IPS DF 6.9 (cell line): ENCODE data around the gene DNAJC18.

Source experiments
- DNase-seq: peaks from one replicate; pipeline ENCODE4 v3.0.0-alpha.2; 2013; ENCODE audit warnings: low read depth, low spot score
- H3K27ac ChIP-seq: one replicate; pipeline ENCODE4 v1.5.1; 2013; ENCODE audit warnings: low read length, control low read depth
- H3K27me3 ChIP-seq: 2 replicates; pipeline ENCODE4 v1.6.1; 2013; ENCODE audit warnings: mild to moderate bottlenecking, low read length; ENCODE audit not compliant: control insufficient read depth, insufficient read depth
- H3K36me3 ChIP-seq: 2 replicates; pipeline ENCODE4 v1.6.1; 2013; ENCODE audit warnings: low read length; ENCODE audit not compliant: control insufficient read depth, insufficient read depth
- H3K4me1 ChIP-seq: 2 replicates; pipeline ENCODE4 v1.6.1; 2013; ENCODE audit warnings: low read length; ENCODE audit not compliant: control insufficient read depth, insufficient read depth
- H3K4me3 ChIP-seq: 2 replicates; pipeline ENCODE4 v1.5.1; 2013; ENCODE audit warnings: mild to moderate bottlenecking, low read length
- H3K9me3 ChIP-seq: 2 replicates; pipeline ENCODE4 v1.6.1; 2013; ENCODE audit warnings: low read length, inconsistent platforms; ENCODE audit not compliant: control insufficient read depth, insufficient read depth
- WGBS: extraction: QIAGEN DNeasy Blood & Tissue Kit; methylation state at CpG from one replicate; pipeline ENCODE4 v1.1.7; 2013; ENCODE audit warnings: mixed read lengths, missing lambda C conversion rate; ENCODE audit not compliant: insufficient read length, insufficient coverage; 5-methylcytosine and 5-hydroxymethylcytosine counted together

Gene DNAJC18

DNA sequence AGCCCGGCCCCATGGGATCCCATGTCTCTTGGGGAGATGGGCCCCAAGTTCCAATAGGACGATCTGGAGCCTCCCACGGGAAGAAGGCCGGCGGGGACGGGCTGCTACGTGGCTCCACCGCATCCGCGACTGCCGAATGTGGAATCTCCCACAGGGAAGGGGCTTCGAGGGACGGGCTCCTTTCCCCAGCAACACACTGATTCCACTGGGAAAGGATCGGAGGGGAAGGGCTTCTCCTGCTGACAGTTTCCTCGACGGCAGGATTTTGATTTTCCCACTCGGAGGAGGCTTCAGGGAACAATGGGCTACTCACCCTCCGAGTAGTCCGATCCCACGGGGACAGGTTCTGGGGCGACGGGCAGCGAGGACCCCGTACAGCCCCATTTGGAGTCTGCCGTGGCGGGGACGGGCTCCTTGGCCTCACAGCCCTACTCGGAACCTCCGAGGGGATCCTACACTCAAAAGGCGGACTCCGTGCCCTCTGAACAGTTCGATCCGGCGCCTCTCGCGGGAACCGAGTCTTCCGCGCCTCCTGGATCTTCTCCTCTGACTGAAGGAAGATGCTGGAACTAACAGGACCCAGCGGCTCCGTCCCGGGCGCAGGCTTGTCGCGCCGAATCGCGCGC lies 45.7 kb downstream of the DNAJC18 start:
- Histone ChIP-seq H3K4me1 (peaks cover 9% of the 10 kb centered on the region), H3K4me3 (peak overlapping the region; percentile 48; the same call in 1 of the 2 replicates), H3K9me3 (no peaks in the 10 kb centered on the region), H3K27me3 (peaks cover 10% of the 10 kb centered on the region; the same call in 1 of the 2 replicates), H3K36me3 (0 out of 2 replicates have a peak, but pooled peaks cover 2% of the 10 kb centered on the region), H3K27ac (no peak overlapping the region)
- DNase-seq = no peak
- no CpG with 5 or more reads among the region's 49 CpGs for WGBS

DNA sequence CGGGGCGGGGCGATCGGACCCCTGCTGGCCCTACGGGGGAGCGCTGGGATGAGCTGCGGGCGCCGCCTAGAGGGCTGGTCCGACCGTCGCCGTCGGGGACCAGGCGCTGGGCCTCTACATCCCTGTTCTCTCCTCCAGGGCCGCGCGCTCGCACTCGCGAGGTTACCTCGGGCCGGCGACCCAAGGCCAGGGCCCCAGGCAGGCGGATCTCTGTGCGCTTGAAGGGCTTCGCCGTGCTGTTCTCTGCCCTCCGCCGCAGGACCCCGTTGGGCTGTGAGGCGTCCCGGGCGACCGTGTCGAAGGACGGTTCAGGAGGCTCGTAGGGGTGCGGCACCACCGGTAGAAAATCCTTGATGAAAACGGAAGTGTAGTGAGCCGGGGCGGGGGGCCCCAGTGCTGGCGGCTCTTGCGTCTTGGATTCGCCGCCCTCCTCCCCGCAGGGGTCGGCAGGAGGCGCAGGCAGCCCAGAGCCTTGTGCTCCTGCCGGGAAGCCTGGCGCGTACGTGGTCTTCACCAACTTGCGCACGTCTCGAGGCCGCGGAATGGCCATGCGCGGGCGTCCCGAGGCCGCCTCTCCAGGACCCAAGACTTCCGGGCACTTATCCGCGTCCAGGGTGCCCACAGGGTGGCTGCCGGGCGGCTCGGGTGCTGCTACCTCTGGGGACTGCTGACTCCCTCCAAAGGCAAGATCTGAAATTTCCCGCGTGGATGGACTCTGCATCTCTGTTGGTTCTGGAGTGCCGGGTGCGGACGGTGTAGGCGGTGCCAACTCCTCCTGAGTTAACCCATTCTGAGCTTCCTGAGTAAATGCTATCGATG lies 46.4 kb downstream of the DNAJC18 start:
- 0 out of 2 replicates have a peak, but pooled peaks cover 2% of the 10 kb centered on the region for H3K36me3 ChIP-seq
- H3K4me1 ChIP-seq = peaks cover 15% of the 10 kb centered on the region
- peaks cover 10% of the 10 kb centered on the region; the same call in 1 of the 2 replicates for H3K27me3 ChIP-seq
- H3K9me3 ChIP-seq = no peaks in the 10 kb centered on the region
- H3K27ac ChIP-seq = no peak overlapping the region
- H3K4me3 ChIP-seq = peak overlapping the region; percentile 48; the same call in 1 of the 2 replicates
- WGBS = no CpG with 5 or more reads among the region's 77 CpGs
- no peak for DNase-seq

DNA sequence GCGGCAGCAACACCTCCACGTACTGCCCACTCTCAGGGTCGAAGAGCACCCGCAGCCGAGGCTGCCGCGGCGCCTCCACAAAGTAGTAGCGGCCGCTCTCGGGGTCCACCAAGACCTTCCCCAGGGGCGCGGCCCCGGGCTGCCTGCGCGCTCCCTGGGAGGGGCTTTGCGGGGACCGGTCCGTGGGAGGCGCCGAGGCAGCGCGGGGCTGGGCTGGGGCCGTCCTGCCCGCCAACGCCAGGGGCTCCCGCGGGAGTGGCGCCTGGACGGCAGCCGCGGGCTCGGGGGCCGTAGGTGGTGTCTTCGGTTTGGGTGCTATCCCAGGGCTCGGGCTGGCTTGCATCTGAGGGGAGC lies 47.0 kb downstream of the DNAJC18 start:
- peaks cover 10% of the 10 kb centered on the region; the same call in 1 of the 2 replicates for H3K27me3 ChIP-seq
- no CpG with 5 or more reads among the region's 36 CpGs for WGBS
- 0 out of 2 replicates have a peak, but pooled peaks cover 2% of the 10 kb centered on the region for H3K36me3 ChIP-seq
- H3K4me1 ChIP-seq = peaks cover 16% of the 10 kb centered on the region
- DNase-seq = no peak
- peak overlapping the region; percentile 48; the same call in 1 of the 2 replicates for H3K4me3 ChIP-seq
- no peak overlapping the region for H3K27ac ChIP-seq
- H3K9me3 ChIP-seq = no peaks in the 10 kb centered on the region

DNA sequence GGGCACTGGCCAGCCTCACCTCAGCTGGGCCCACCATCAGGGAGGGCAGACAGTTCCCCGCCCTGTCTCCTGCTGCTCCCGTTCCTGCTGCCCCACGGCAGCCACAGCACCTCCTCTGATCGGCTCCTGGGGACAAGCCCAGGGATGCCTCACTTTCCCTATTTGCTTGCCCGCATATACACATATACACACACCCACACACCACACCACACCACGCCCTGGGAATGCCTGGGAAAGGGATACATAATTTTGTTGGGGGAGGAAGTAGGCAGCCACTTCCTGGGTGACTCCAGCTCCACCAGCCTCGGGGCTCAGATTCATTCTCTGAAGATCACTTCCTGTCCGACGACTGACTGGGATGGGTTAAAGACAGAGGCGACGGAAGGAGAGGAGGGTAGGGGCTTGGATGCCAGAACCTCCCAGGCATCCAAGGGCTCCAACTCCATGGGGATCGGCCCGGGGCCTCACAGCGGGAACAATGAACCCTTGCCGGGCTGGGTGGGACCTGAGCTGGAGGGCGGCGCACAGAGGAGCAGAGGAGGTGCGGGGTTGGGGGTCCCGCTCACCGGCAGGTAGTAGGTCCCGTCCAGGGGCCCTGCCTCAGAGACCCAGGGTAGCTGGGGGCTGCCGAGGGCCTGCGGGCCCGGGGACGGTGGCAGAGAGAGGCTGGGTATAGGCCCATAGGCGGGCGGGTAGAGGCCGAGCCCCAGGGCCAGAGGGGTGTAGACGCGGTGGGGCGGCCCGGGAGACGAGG lies 47.6 kb downstream of the DNAJC18 start:
- H3K27ac ChIP-seq = no peak overlapping the region

DNA sequence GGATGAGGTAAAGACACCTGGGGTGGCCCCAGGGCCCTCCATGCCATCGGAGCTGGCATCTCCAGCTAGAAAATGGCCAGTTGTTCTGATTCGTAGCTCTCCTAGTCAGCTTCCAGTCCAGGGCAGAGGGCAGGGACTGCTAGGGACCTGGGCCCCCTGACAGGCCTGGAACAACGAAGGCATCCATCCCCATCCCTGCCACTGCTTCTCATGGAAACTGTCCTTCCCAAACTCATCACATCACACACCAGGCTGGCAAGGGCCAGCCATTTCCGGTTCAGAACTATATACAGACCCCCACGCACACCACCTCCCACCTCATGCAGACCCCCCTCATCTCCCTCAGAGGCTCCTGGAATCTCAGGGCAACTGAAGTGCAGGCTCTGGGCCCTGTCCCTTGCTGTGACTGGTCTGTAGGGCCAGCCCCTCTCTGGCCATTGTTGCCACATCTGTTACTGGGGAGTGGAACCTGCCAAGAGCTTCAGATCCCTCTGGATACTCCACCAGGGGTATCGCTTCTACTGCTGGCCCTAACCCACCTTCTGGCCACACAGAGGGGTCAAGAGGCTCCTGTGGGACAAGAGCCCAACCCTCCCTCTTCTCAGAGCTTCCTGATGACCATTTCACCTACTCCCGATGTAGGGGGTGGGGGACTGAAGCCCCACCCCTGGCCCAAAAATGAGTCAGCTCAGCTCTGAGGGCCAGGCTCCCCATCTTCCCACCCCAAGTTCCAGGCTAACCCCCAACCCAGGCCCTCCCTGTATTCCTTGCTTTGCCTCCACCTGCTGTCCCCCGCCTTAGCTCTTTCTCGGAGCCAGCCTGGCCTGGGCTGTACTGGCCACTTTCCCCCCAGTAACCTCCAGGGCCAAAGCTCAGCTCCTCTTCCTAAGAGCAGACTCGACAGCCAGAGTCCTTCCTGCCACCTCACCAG lies 48.4 kb downstream of the DNAJC18 start:
- Histone ChIP-seq H3K9me3 (no peaks in the 10 kb centered on the region), H3K4me1 (peaks cover 16% of the 10 kb centered on the region), H3K36me3 (0 out of 2 replicates have a peak, but pooled peaks cover 2% of the 10 kb centered on the region), H3K27ac (no peak overlapping the region), H3K27me3 (peaks cover 10% of the 10 kb centered on the region; the same call in 1 of the 2 replicates), H3K4me3 (no peak overlapping the region)
- DNase-seq = no peak
- WGBS = no CpG with 5 or more reads among the region's 10 CpGs

More for the DNA sequence above, 47.6 kb downstream of the DNAJC18 start:
- Histone ChIP-seq H3K9me3 (no peaks in the 10 kb centered on the region), H3K4me3 (peak overlapping the region; percentile 48; the same call in 1 of the 2 replicates), H3K27me3 (peaks cover 10% of the 10 kb centered on the region; the same call in 1 of the 2 replicates), H3K36me3 (0 out of 2 replicates have a peak, but pooled peaks cover 2% of the 10 kb centered on the region), H3K4me1 (peaks cover 16% of the 10 kb centered on the region)
- no CpG with 5 or more reads among the region's 33 CpGs for WGBS
- DNase-seq = no peak

DNA sequence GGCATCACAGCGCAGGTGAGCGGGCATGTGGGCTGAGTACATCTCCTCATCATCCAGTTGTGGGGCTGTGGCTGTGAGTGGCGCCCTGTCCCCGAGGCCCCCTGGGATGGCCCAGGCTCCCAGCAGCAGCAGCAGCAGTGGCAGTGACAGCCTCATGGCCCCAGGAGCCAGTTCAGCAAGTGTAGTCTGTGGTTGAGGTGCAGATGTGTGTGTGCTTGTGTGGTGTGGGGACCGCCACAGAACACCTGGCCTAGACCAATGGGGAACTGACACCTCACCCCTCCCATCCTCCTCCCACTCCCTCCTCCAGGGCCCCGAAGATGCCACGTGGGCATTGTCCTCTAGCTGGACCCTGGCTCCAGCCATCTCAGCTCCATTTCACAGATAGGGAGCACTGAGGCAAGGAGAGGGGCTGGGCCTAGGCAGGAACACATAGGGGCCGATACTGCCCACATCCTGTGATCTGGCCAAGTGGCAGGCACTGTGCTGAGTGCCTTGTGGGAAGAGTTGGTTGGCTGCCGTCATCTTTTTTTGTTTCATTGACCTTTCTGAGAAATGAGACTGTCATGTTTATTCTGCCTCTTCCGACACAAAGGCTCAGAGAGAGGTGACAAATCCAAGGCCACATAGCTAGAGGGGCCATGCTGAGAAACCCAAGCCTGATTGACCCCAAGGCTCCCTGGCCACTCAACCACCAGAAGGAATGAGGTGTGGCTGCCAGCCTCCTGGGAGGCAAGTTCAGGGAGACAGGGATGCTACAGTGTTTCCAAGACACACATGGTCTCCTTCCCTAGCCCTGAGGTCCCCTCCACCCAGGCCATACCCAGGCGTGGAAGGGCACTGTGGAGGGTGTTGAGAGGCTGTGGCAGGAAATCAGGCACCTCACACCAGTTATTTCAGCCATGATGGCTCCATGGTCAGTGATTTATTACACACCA lies 49.4 kb downstream of the DNAJC18 start, which contains the start of gene MZB1:
Gene MZB1 (minus strand): TSS at position 213 of the 938 bp plus-strand sequence. CDS start 57 bp downstream, at position 156.
- no peak within 1 kb of the TSS for H3K4me3 ChIP-seq
- no peaks in the 10 kb centered on the region for H3K9me3 ChIP-seq
- no peak for DNase-seq
- H3K27ac ChIP-seq = no peak within 1 kb of the TSS
- no CpG with 5 or more reads among the region's 11 CpGs for WGBS
- 0 out of 2 replicates have a peak, but pooled peaks cover 2% of the 10 kb centered on the region for H3K36me3 ChIP-seq
- H3K27me3 ChIP-seq = peaks cover 10% of the 10 kb centered on the region; the same call in 1 of the 2 replicates
- H3K4me1 ChIP-seq = peaks cover 11% of the 10 kb centered on the region

DNA sequence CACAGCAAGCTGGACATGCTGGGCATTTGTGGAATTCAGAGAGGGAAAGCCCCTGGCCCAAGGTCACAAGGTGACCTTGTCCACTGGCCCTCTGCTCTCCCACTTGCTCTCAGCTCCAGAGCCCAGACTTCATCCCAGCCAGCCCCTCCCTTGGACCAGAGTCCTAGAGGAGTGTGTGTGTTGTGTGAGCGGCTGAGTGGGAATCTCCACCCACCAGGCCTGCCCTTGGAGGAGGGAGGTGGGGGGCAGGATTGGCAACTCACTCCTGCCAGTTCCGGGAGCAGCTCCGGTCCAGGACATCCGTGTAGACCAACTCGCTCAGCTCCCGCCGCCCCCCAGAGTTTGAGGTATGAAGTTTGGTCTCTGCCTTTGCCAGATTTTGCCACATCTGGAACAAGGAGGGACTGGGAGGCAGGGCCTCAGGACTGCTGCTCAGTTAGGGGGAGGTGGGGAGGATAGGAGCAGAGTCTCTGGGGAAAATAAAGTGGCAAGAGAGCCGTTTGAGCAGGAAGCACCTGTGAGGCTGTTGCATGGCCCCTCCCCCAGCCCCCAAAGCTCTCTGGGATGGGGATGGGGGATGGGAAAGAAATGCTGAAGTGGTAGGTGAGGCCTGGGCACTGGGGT lies 51.0 kb downstream of the DNAJC18 start:
- no peak overlapping the region for H3K27ac ChIP-seq
- no peaks in the 10 kb centered on the region for H3K9me3 ChIP-seq
- no CpG with 5 or more reads among the region's 8 CpGs for WGBS
- H3K27me3 ChIP-seq = peaks cover 2% of the 10 kb centered on the region; the same call in 1 of the 2 replicates
- 0 out of 2 replicates have a peak, but pooled peaks cover 2% of the 10 kb centered on the region for H3K36me3 ChIP-seq
- no peak overlapping the region for H3K4me3 ChIP-seq
- H3K4me1 ChIP-seq = peaks cover 7% of the 10 kb centered on the region
- DNase-seq = no peak

DNA sequence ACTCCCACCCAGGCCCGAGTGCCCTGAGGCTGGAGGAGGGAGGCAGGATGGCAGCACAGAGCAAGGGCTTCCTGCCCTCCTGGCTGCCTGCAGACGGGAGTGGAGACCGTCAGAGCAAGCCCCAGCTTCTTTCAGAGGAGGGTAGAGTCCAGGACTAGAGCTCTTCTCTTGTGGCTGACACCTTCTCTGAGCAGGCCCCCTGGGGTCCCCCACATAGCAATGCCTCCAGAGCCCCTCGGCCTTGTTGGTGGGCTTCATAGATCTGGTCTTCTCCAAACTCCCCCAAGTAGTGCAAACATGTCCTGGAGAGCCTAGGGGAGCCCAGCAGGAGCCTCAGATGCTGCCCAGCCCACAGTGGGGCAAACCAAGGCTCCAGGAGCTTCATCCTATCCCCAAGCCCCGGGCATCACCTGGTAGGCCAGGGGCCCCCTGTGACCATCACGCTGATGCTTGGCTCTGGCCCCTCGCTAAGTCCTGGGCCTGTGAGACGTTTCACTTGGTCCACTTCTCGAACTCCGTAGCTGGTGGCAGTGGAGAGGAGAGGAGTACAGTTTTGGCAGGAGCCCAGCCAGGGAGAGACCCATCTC lies 51.6 kb downstream of the DNAJC18 start:
- Histone ChIP-seq H3K9me3 (no peaks in the 10 kb centered on the region), H3K36me3 (0 out of 2 replicates have a peak, but pooled peaks cover 2% of the 10 kb centered on the region), H3K4me3 (no peak overlapping the region), H3K27me3 (no peaks in the 10 kb centered on the region), H3K27ac (no peak overlapping the region), H3K4me1 (peaks cover 7% of the 10 kb centered on the region)
- no CpG with 5 or more reads among the region's 10 CpGs for WGBS
- DNase-seq = no peak
